Effector CD4-positive, alpha-beta T cell (primary cell): ENCODE measurements around the gene SYNPR.

Experiments
- DNase-seq: peaks from one replicate; pipeline ENCODE4 v3.0.0-alpha.2; 2020

The SYNPR gene

GRCh38 chr3:63386568-63386967 lies 108.5 kb downstream of the SYNPR start:
- no peak for DNase-seq

DNA sequence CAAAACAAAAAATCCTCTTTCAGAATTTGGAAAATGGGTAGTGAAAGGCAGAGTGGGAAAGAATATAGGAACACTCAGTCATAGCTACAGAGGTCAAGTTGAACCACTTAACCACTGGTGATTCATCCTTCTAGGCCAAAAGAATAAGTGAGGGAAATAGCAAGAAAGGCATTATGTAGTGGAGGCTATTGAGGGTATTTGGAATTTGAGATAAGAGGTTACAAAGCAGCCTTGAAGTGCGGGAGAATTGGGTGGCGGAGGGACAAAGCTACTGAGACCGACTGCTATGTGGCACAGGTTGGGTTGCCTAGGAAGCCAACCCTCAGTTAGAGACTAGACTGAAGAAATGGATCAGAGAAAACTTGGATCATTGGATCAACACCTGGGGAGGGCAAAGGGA lies 109.5 kb downstream of the SYNPR start:
- no peak for DNase-seq

- DNase-seq, result no peak
Measured at GRCh38 chr3:63390710-63391230, 112.7 kb downstream of the SYNPR start.

- no peak for DNase-seq
Measured at GRCh38 chr3:63395960-63396359, 117.9 kb downstream of the SYNPR start.

DNA sequence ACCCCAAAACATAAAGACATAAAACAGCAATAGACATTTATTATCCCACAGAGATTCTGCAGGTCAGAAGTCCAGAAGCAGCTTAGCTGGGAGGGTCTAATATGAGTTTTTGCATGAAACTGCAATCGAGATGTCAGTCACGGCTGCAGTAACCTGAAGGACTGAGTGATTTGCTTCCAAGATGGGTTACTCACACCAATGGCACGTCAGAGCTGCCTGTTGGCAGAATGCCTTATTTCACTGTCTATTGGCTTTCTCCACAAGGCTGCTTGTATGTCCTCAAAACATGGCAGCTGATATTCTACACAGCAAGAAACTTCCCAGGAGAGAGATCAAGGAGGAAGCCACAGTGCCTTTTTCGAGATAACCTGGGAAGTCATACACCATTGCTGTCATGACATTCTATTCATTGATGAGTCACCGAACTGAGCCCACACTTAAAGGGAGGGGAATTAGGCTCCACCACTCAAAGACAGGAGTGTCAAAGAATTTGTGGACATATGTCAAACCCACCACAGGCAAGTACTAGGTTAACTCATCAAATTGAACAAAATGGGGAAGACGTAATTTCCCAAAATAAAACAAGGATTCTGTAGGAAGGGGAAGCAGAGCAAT lies 122.2 kb downstream of the SYNPR start:
- no peak for DNase-seq

DNA sequence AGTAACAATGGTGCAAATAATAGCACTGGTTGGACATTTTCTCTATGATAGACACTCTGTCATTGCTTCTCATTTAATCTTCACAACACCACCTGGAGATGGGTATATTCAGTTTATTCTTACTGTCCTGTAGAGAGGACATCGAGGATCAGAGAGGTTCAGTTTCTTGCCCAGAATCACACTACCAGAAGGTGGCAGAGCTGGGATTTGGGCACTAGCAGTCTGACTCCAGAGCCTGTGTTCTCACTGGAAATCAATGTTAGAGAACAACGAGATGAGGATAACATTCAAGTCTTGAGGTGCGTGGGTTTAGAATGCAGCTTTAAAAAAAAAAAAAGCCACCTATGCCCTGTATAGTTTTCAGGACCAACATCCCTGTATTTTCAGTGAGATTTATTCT lies 127.8 kb downstream of the SYNPR start:
- DNase-seq, result no peak

DNA sequence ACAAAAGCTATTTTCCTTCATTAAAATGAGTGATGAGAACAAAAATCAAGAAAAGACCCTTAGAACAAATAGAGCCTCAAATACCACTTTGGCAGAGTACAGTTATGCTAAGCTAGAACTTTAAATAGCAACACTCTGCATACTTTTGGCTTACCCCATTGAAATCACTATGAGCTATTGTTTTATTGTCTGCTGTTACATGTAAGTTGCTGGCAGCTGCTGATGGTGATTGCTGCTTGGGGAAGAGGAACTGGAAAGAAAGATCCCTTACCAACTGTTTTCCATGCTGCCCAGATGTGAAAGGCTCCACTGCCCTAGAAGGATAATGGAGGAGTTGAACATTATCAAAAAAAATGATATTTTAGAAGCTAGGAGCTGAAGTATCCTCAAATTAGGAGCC lies 135.4 kb downstream of the SYNPR start:
- no peak for DNase-seq

DNA sequence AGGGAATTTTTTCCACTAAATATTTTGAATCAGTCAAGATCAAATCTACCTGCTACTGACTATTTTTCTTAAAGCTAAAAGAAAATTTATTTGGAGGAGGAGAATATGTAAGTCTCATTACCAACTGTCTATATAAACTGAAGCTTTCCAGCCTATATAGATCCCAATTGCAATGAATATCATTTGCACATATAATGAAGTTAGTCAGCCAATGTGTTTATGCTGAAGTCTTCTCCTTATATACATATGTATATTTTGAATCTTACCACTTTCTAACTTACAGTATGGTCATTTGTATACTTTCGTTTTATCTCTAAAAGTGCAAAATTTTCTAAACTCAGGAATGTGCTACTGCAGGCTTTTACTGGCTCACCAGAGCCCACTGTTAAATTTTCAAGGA lies 136.5 kb downstream of the SYNPR start:
- DNase-seq, result no peak

- no peak for DNase-seq
Measured at GRCh38 chr3:63429905-63430304, 151.8 kb downstream of the SYNPR start.

- no peak for DNase-seq
Measured at GRCh38 chr3:63430875-63431274, 152.8 kb downstream of the SYNPR start.

GRCh38 chr3:63437858-63438257 lies 159.8 kb downstream of the SYNPR start:
- no peak for DNase-seq

- DNase-seq, result no peak
Measured at GRCh38 chr3:63438826-63439371, 160.8 kb downstream of the SYNPR start.

DNA sequence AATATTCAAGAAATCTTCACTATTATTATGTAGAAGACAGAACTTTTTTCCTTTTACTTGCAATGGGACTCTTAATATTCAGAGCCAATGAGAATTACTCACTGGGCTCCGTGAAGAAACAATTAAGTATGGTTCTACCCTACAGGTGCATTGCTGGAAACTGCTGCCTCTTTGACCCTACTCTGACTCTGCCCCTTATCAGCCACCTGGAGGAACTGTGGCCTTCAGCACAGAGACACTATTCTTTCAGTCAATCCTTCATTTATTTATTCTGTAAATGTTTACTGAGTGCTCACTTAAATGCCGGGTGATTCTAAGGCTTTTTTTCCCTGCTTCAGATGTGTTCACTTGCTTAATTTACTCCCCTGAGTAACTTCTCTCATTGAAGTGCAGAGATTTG lies 163.2 kb downstream of the SYNPR start:
- DNase-seq, result no peak

DNA sequence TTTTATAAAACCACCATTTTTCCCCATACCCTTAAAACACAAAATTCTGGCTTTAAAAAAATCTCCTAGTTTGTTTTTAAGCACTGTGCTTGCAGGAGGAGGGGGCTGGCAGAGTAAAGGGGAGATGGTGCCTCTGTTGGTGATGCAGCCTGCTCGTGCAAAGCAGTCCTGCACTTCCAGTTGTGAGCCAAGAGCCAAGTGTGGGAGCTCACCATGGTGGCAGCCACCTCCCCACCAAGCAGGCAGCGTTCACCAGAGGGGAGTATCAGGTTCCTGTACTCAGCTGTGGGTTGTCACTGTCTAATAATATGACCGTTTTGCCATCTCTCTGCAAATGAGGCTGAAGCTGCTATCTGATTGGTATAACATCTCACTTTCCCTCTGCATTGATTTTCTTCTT lies 164.8 kb downstream of the SYNPR start:
- DNase-seq, result no peak

GRCh38 chr3:63450023-63450422 lies 171.9 kb downstream of the SYNPR start:
- no peak for DNase-seq

GRCh38 chr3:63450634-63451363 lies 172.7 kb downstream of the SYNPR start:
- DNase-seq, result no peak

GRCh38 chr3:63456901-63457300 lies 178.8 kb downstream of the SYNPR start:
- DNase-seq, result no peak

GRCh38 chr3:63458405-63458804 lies 180.3 kb downstream of the SYNPR start:
- no peak for DNase-seq

GRCh38 chr3:63462732-63463131 lies 184.6 kb downstream of the SYNPR start:
- no peak for DNase-seq

DNA sequence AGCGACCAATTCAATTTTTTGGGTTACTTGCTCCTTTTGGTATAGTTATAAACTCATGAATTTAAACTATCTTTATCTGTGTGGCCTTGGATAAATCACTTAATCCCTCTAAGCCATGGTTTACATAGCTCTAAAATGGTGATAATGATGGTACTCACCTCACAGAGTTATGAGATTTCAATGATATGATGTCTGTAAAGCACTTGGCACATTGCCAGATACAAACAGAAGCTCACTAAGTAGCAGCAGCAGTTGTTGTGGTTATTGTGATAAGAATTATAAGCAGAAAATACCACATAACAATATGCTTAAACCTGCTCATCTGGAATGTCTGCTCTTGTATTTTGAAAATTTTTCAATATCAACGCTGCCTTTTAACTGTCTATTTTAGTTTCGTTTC lies 189.3 kb downstream of the SYNPR start:
- no peak for DNase-seq

- DNase-seq, result no peak
Measured at GRCh38 chr3:63470745-63471144, 192.6 kb downstream of the SYNPR start.

DNA sequence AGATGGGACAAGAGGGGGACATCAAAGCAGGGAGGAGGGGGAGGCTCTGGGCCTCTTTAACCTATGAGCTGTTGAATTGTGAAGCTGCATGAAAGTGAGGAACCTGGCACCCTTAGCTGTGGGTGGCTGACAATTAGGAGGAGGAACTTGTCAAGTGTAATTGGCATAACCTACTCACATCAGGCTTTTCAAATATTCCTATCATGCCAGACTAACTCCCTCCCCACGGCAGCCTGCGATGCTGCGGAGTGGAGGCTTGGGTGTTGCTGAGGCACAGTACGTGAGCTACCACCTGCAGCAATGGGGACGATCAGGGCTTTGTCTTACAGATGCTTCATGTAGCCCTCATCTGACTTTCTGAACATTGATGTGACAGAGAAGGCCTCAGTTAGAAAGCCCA lies 193.7 kb downstream of the SYNPR start:
- no peak for DNase-seq

GRCh38 chr3:63473641-63474166 lies 195.6 kb downstream of the SYNPR start:
- DNase-seq, result no peak
